GM19395 (cell line): ENCODE results near the gene TRIM45.
"Not testable (repeated sequence)": the region's sequence is repeated elsewhere in the genome, so short reads cannot be mapped to it uniquely, and the experiment has no call there.

Experiments used
- ATAC-seq: cut with Tn5 transposase; IDR thresholded peaks from one replicate; pipeline ENCODE4 v1.9.1; 2021; ENCODE audit warnings: mild to moderate bottlenecking, moderate library complexity; ENCODE audit not compliant: unreplicated experiment

Gene TRIM45

GRCh38 chr1:117135329-117135728 lies 13.8 kb upstream of the TRIM45 start:
- ATAC-seq: no peak

GRCh38 chr1:117130526-117130925 lies 9.0 kb upstream of the TRIM45 start:
- no peak for ATAC-seq

GRCh38 chr1:117128323-117129079 lies 7.0 kb upstream of the TRIM45 start:
- ATAC-seq: no peak

GRCh38 chr1:117127795-117128194 lies 6.2 kb upstream of the TRIM45 start:
- no peak for ATAC-seq

- ATAC-seq: no peak
Observed at GRCh38 chr1:117124661-117125060, 3.1 kb upstream of the TRIM45 start.

GRCh38 chr1:117123274-117123673 lies 1.7 kb upstream of the TRIM45 start:
- ATAC-seq: no peak

GRCh38 chr1:117122330-117123025 lies 929 bp upstream of the TRIM45 start:
- ATAC-seq: no peak

- peak; percentile 13 for ATAC-seq
Observed at GRCh38 chr1:117120774-117121588, 568 bp downstream of the TRIM45 start.

GRCh38 chr1:117119144-117119543 lies 2.4 kb downstream of the TRIM45 start:
- ATAC-seq: not testable (repeated sequence)

- ATAC-seq: no peak
Observed at GRCh38 chr1:117118137-117118536, 3.4 kb downstream of the TRIM45 start.

- ATAC-seq: no peak
Observed at GRCh38 chr1:117117697-117118096, 3.9 kb downstream of the TRIM45 start.

GRCh38 chr1:117116784-117117130 lies 4.8 kb downstream of the TRIM45 start:
- no peak for ATAC-seq

GRCh38 chr1:117116090-117116783 lies 5.3 kb downstream of the TRIM45 start:
- no peak for ATAC-seq

- no peak for ATAC-seq
Observed at GRCh38 chr1:117114877-117115276, 6.7 kb downstream of the TRIM45 start.

- ATAC-seq: no peak
Observed at GRCh38 chr1:117113199-117113598, 8.3 kb downstream of the TRIM45 start.

GRCh38 chr1:117112047-117112717 lies 9.4 kb downstream of the TRIM45 start:
- no peak for ATAC-seq

- no peak for ATAC-seq
Observed at GRCh38 chr1:117110774-117111173, 10.8 kb downstream of the TRIM45 start.

- ATAC-seq: no peak
Observed at GRCh38 chr1:117107364-117107763, 14.2 kb downstream of the TRIM45 start.

GRCh38 chr1:117106478-117106877 lies 15.1 kb downstream of the TRIM45 start:
- no peak for ATAC-seq

- ATAC-seq: no peak
Observed at GRCh38 chr1:117105722-117106121, 15.8 kb downstream of the TRIM45 start.

GRCh38 chr1:117104986-117105385 lies 16.6 kb downstream of the TRIM45 start:
- no peak for ATAC-seq
